Gastrocnemius medialis (tissue), 4 donors: ENCODE results near the gene RNU6-1. TPM values are rescaled to one million over a fixed set of nuclear protein-coding genes. Genes with fewer than 3 reads are reported as not detected.

Source experiments
- ATAC-seq, 2 donors: fragments of 150-250 bp; one replicate each; pipeline ENCODE4 v1.9.1; 2016
- DNase-seq, 2 donors: peaks; one replicate each; pipeline ENCODE4 v3.0.0-alpha.2; 2019
- H3K27ac ChIP-seq, 4 donors: fragments of 200-600 bp; sonication (generic); 1 replicate in 1 of 4; 2 replicates in 3 of 4; pipeline ENCODE4 v1.5.1; 2016 to 2018; ENCODE audit warnings: mild to moderate bottlenecking in 2 of 4, moderate library complexity in 1 of 4
- H3K27me3 ChIP-seq, 3 donors: fragments of 200-600 bp; sonication (generic) in 2 of 3; 1 replicate in 1 of 3; 2 replicates in 2 of 3; pipeline versions ENCODE4 v1.5.1 to v1.6.0; 2016 to 2019; ENCODE audit warnings: mild to moderate bottlenecking in 1 of 3, moderate library complexity in 1 of 3
- H3K36me3 ChIP-seq, 2 donors: fragments of 200-600 bp; sonication (generic) in 1 of 2; one replicate each; pipeline ENCODE4 v1.5.1; 2017 to 2018
- H3K4me1 ChIP-seq, 2 donors: fragments of 200-600 bp; sonication (generic) in 1 of 2; one replicate each; pipeline ENCODE4 v1.5.1; 2016 to 2017; ENCODE audit warnings: mild to moderate bottlenecking in 2 of 2
- H3K4me3 ChIP-seq, 4 donors: fragments of 200-600 bp; sonication (generic) in 3 of 4; 1 replicate in 1 of 4; 2 replicates in 3 of 4; pipeline ENCODE4 v1.5.1; 2016 to 2019; ENCODE audit warnings: mild to moderate bottlenecking in 2 of 4
- H3K9me3 ChIP-seq, 3 donors: fragments of 200-600 bp; sonication (generic) in 2 of 3; 1 replicate in 1 of 3; 2 replicates in 2 of 3; pipeline ENCODE4 v1.5.1; 2016 to 2019
- CTCF ChIP-seq, 5 experiments: fragments of 450-650 bp in 3 of 5; fragments of 200-600 bp in 2 of 5; sonication (generic) in 2 of 5; IDR thresholded peaks in 4 of 5; conservative IDR thresholded peaks in 1 of 5; 1 replicate in 4 of 5; 2 replicates in 1 of 5; pipeline ENCODE4 v1.5.1; 2016 to 2019; ENCODE audit warnings: antibody characterized with exemption in 5 of 5, mild to moderate bottlenecking in 3 of 5, moderate library complexity in 3 of 5
- POLR2A ChIP-seq, 2 donors: fragments of 450-650 bp; IDR thresholded peaks; one replicate each; pipeline ENCODE4 v1.6.1; 2017; ENCODE audit warnings: antibody characterized with exemption in 2 of 2, mild to moderate bottlenecking in 2 of 2, moderate library complexity in 2 of 2
- in situ Hi-C, 4 donors: fragments of 200-750 bp; cut with MboI; loops; one replicate each; pipeline versions ENCODE4 v1.15.0 to v1.8.0; 2017; ENCODE audit warnings: low sequenced_read_pairs in 4 of 4
- intact Hi-C: fragments of 100-400 bp; cut with DNase I; formaldehyde crosslinking; loops from one replicate; pipeline ENCODE4 v1.15.1; 2023; ENCODE audit warnings: low total_unique reads
- total RNA-seq, 4 donors: library from RNA; depleted of rRNA; stranded (reverse); fragments of >200 nt; gene quantifications; one replicate each; pipeline versions ENCODE4 v1.1.0 to v1.2.3, GENCODE V29; 2016

Gene RNU6-1
- total RNA-seq, 4 donors from 2014 or later, result not detected

GRCh38 chr15:67843571-67844387 is 3.9 kb upstream of the RNU6-1 start:
- Histone ChIP-seq H3K27me3 (no peaks in the 10 kb centered on the region), H3K27ac (no peak overlapping the region), H3K4me1 (peaks cover 14 to 15% of the 10 kb centered on the region in 2 donors), H3K9me3 (no peaks in the 10 kb centered on the region), H3K4me3 (no peak overlapping the region), H3K36me3 (no peaks in the 10 kb centered on the region)
- in situ Hi-C loops (loop anchor here in 2 of 4 donors (25.0 kb wide), 2 partner anchors 306 to 906 kb away; partner anchors contain the start of gene MAP2K5 (in 1 of the 2)), intact Hi-C loops (no loop called here)
- TF ChIP-seq POLR2A (IDR thresholded peaks at IDR 0.05), result no peak
- TF ChIP-seq CTCF (IDR thresholded peaks at IDR 0.05 in 4 of 5, conservative IDR thresholded peaks at IDR 0.05 in 1 of 5), result no peak
- DNase-seq, result no peak
- ATAC-seq, result no peak

GRCh38 chr15:67843092-67843501 is 3.3 kb upstream of the RNU6-1 start:
- H3K27ac ChIP-seq, result no peak overlapping the region
- H3K4me1 ChIP-seq, result peaks cover 16 to 20% of the 10 kb centered on the region in 2 donors
- in situ Hi-C loops, result loop anchor here in 2 of 4 donors (25.0 kb wide), 2 partner anchors 306 to 906 kb away; partner anchors contain the start of gene MAP2K5 (in 1 of the 2)

GRCh38 chr15:67841513-67841762 is 1.6 kb upstream of the RNU6-1 start:
- no peaks in the 10 kb centered on the region for H3K36me3 ChIP-seq
- H3K4me3 ChIP-seq, result peak overlapping the region; percentile 94 to 99 (median 96)
- DNase-seq (no peak), ATAC-seq (no peak)
- H3K4me1 ChIP-seq, result peaks cover 20 to 21% of the 10 kb centered on the region in 2 donors
- TF ChIP-seq POLR2A (IDR thresholded peaks at IDR 0.05), result no peak
- TF ChIP-seq CTCF (IDR thresholded peaks at IDR 0.05 in 4 of 5, conservative IDR thresholded peaks at IDR 0.05 in 1 of 5), result no peak
- H3K27ac ChIP-seq, result peak overlapping the region; percentile 97 to 100 (median 99)
- in situ Hi-C loops, result loop anchor here in 2 of 4 donors (25.0 kb wide), 2 partner anchors 304 to 904 kb away; partner anchors contain the start of gene MAP2K5 (in 1 of the 2)
- H3K9me3 ChIP-seq, result no peaks in the 10 kb centered on the region
- intact Hi-C loops, result no loop called here
- H3K27me3 ChIP-seq, result no peaks in the 10 kb centered on the region

More at GRCh38 chr15:67843092-67843501, 3.3 kb upstream of the RNU6-1 start:
- TF ChIP-seq CTCF (IDR thresholded peaks at IDR 0.05 in 4 of 5, conservative IDR thresholded peaks at IDR 0.05 in 1 of 5), result no peak
- TF ChIP-seq POLR2A (IDR thresholded peaks at IDR 0.05), result no peak
- no peak for DNase-seq
- no peaks in the 10 kb centered on the region for H3K36me3 ChIP-seq
- intact Hi-C loops, result no loop called here
- H3K27me3 ChIP-seq, result no peaks in the 10 kb centered on the region
- no peak overlapping the region for H3K4me3 ChIP-seq
- ATAC-seq, result no peak
- no peaks in the 10 kb centered on the region for H3K9me3 ChIP-seq

- DNase-seq (no peak), ATAC-seq (no peak)
- Histone ChIP-seq H3K36me3 (no peaks in the 10 kb centered on the region), H3K4me1 (peaks cover 20 to 26% of the 10 kb centered on the region in 2 donors), H3K4me3 (peak overlapping the region; percentile 94 to 99 (median 96)), H3K27ac (peak overlapping the region; percentile 97 to 100 (median 99)), H3K9me3 (no peaks in the 10 kb centered on the region), H3K27me3 (no peaks in the 10 kb centered on the region)
- TF ChIP-seq CTCF (IDR thresholded peaks at IDR 0.05 in 4 of 5, conservative IDR thresholded peaks at IDR 0.05 in 1 of 5), result no peak
- no peak for TF ChIP-seq POLR2A (IDR thresholded peaks at IDR 0.05)
- in situ Hi-C loops, result loop anchor here in 2 of 4 donors (25.0 kb wide), 2 partner anchors 304 to 904 kb away; partner anchors contain the start of gene MAP2K5 (in 1 of the 2)
- intact Hi-C loops, result loop anchor here (1.0 kb wide), 1 partner anchor 320 kb away; the partner anchor contains the start of gene C15orf61
These were observed 1.1 kb upstream of the RNU6-1 start for GRCh38 chr15:67840749-67841512.
